Kidney (tissue), 14 donors: Measurements from ENCODE around the gene AEN. TPM values are rescaled to one million over a fixed set of nuclear protein-coding genes. Genes with fewer than 3 reads are reported as not detected.
A peak's percentile ranks its signal among the peaks of the same experiment; 100 is the strongest.

ENCODE experiments used
- DNase-seq, 5 donors: peaks; one replicate each; pipeline ENCODE4 v3.0.0-alpha.2; 2013 to 2020
- FAIRE-seq: peaks from 2 replicates; lab custom pipeline; 2012; peaks lifted over from hg19 to GRCh38; lab: Jason Lieb, UNC
- H3K27ac ChIP-seq, 2 donors: one replicate each; pipeline ENCODE4 v1.7.0; 2013; ENCODE audit warnings: low read depth in 2 of 2, low read length in 2 of 2, inconsistent platforms in 1 of 2
- H3K27me3 ChIP-seq: one replicate; pipeline ENCODE4 v1.7.1; 2013; ENCODE audit warnings: low read length, inconsistent platforms; ENCODE audit not compliant: control insufficient read depth, insufficient read depth
- H3K36me3 ChIP-seq, 3 donors: one replicate each; pipeline versions ENCODE4 v1.7.0 to v1.7.1; 2013; ENCODE audit warnings: low read length in 3 of 3, control low read depth in 1 of 3, inconsistent platforms in 1 of 3; ENCODE audit not compliant: insufficient read depth in 3 of 3, control insufficient read depth in 2 of 3
- H3K4me1 ChIP-seq, 3 donors: one replicate each; pipeline versions ENCODE4 v1.7.0 to v1.7.1; 2013; ENCODE audit warnings: low read length in 3 of 3, inconsistent platforms in 1 of 3, low read depth in 1 of 3; ENCODE audit not compliant: control insufficient read depth in 2 of 3, insufficient read depth in 2 of 3
- H3K4me3 ChIP-seq, 3 donors: one replicate each; pipeline versions ENCODE4 v1.7.0 to v1.8.1; 2013; ENCODE audit warnings: low read length in 3 of 3, control low read depth in 1 of 3, inconsistent platforms in 1 of 3
- H3K9ac ChIP-seq, 3 donors: one replicate each; pipeline versions ENCODE4 v1.7.0 to v1.7.1; 2013; ENCODE audit warnings: low read length in 3 of 3, control low read depth in 1 of 3, inconsistent platforms in 1 of 3
- H3K9me3 ChIP-seq, 3 donors: one replicate each; pipeline versions ENCODE4 v1.7.0 to v1.7.1; 2013; ENCODE audit warnings: low read length in 3 of 3, control low read depth in 1 of 3, inconsistent platforms in 1 of 3; ENCODE audit not compliant: control insufficient read depth in 2 of 3, insufficient read depth in 1 of 3
- CTCF ChIP-seq: IDR thresholded peaks from 3 replicates; pipeline ENCODE4 v1.5.1; 2012; ENCODE audit warnings: mild to moderate bottlenecking, moderate library complexity, borderline replicate concordance; ENCODE audit not compliant: insufficient read depth; ENCODE audit errors: extremely low read depth
- intact Hi-C: fragments of 100-400 bp; cut with DNase I; formaldehyde crosslinking; loops from one replicate; pipeline ENCODE4 v1.11.1; 2022
- polyA plus RNA-seq: library from polyadenylated mRNA; stranded (reverse); fragments of 350-450 nt; fragmentation: Illumina TruSeq; extraction: RNeasy Lipid Tissue Mini Kit (QIAGEN cat#74804); gene quantifications from one replicate; pipeline ENCODE4 v1.2.3, GENCODE V29; 2014; ENCODE audit warnings: low read depth, low replicate concordance; ENCODE audit not compliant: insufficient read depth
- total RNA-seq: library from RNA; stranded (reverse); fragmentation: NEBNext Ultra II Directional; extraction: Animal tissue kit (Norgen Biotek cat#: 25700); gene quantifications from one replicate; pipeline ENCODE4 v1.2.1, GENCODE V29; 2021
- donor health status: control.
- donor health status: control.
- donor health status: control.
- donor health status: control.
- donor health status: control.
- donor health status: DM: yes; HTN: yes; CAD: no.
- donor health status: Normal renal cell carcinoma (clear cell type).

Gene AEN
- total and polyA plus RNA-seq, 2 donors from 2014 or later, result 6.2 to 17.4 TPM

GRCh38 chr15:88624156-88624970, 3.2 kb downstream of the AEN start:
- intact Hi-C loops, result no loop called here

DNA sequence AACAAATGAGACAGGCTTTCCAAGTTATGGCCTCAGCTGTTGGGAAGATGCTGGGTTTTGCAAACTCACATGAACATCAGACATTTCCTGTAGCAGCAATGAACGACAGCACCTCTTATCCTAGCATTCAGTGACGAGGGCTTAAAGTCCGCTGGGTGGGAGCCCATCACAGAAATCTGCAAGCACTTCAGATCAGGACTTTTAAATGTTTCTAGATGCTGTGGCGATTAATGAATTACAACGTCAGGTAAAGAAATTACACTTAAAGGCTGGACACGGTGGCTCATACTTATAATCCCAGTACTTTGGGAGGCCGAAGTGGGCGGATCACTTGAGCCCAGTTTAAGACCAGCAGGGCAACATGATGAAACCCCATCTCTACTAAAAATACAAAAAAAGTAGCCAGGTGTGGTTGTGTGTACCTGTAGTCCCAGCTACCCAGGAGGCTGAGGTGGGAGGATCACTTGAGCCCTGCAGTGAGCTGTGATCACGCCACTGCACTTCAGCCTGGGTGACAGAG, 3.9 kb downstream of the AEN start:
- FAIRE-seq (no peak), DNase-seq (no peak)
- Histone ChIP-seq H3K36me3 (peaks cover 0 to 14% (median 12%) of the 10 kb centered on the region in 3 donors), H3K4me1 (peaks cover 3 to 19% (median 4%) of the 10 kb centered on the region in 3 donors), H3K9me3 (no peaks in the 10 kb centered on the region), H3K27ac (peak overlapping the region in 1 of 2 donors; percentile 3), H3K27me3 (no peaks in the 10 kb centered on the region), H3K4me3 (peak overlapping the region in 1 of 3 donors; percentile 7), H3K9ac (no peak overlapping the region)
- no peak for TF ChIP-seq CTCF
- intact Hi-C loops, result no loop called here

More at GRCh38 chr15:88624156-88624970, 3.2 kb downstream of the AEN start:
- Histone ChIP-seq H3K36me3 (peaks cover 0 to 9% (median 8%) of the 10 kb centered on the region in 3 donors), H3K4me3 (peak overlapping the region in 1 of 3 donors; percentile 7), H3K9me3 (no peaks in the 10 kb centered on the region), H3K9ac (no peak overlapping the region), H3K4me1 (peaks cover 3 to 19% (median 4%) of the 10 kb centered on the region in 3 donors), H3K27me3 (no peaks in the 10 kb centered on the region), H3K27ac (peak overlapping the region in 1 of 2 donors; percentile 3)
- FAIRE-seq (no peak), DNase-seq (peak in 3 of 5 donors; percentile 56 to 85 (median 82))
- TF ChIP-seq CTCF, result peak; percentile 58

- FAIRE-seq, result no peak
- H3K4me1 ChIP-seq, result peaks cover 0 to 17% (median 3%) of the 10 kb centered on the region in 3 donors
- TF ChIP-seq CTCF, result no peak
These were observed 5.0 kb downstream of the AEN start for GRCh38 chr15:88625943-88626741.

More at GRCh38 chr15:88625943-88626741, 5.0 kb downstream of the AEN start:
- intact Hi-C loops, result no loop called here
- H3K27ac ChIP-seq, result no peak overlapping the region
- H3K36me3 ChIP-seq, result peaks cover 0 to 16% (median 12%) of the 10 kb centered on the region in 3 donors
- H3K9ac ChIP-seq, result no peak overlapping the region
- H3K9me3 ChIP-seq, result no peaks in the 10 kb centered on the region
- no peak for DNase-seq
- H3K27me3 ChIP-seq, result no peaks in the 10 kb centered on the region
- H3K4me3 ChIP-seq, result no peak overlapping the region
